GM10248 (cell line): ENCODE data around the gene BAZ1B.
"Not testable (repeated sequence)": the region's sequence is repeated elsewhere in the genome, so short reads cannot be mapped to it uniquely, and the experiment has no call there.

Experiments
- CTCF ChIA-PET: fragments of 300-600 bp; sonication (Branson Sonifier 250); formaldehyde crosslinking; extraction: SDS; loops from one replicate; lab custom pipeline; 2021; ENCODE audit warnings: antibody characterized with exemption; lab: Yijun Ruan, JAX
- POLR2A ChIA-PET: fragments of 350-650 bp; sonication (Branson Sonifier 250); formaldehyde crosslinking; extraction: SDS; loops from one replicate; lab custom pipeline; 2020; ENCODE audit warnings: antibody characterized with exemption; lab: Yijun Ruan, JAX
- DNase-seq: peaks from one replicate; pipeline ENCODE4 v3.0.0; 2012; ENCODE audit errors: extremely low spot score
- TF ChIP-seq, protein P1 (sequence below): IDR thresholded peaks from 2 replicates; pipeline ENCODE4 v1.5.1; 2012; ENCODE audit warnings: mild to moderate bottlenecking, low read depth; ENCODE audit errors: extremely low read depth, missing control alignments, control extremely low read depth

The BAZ1B gene

DNA sequence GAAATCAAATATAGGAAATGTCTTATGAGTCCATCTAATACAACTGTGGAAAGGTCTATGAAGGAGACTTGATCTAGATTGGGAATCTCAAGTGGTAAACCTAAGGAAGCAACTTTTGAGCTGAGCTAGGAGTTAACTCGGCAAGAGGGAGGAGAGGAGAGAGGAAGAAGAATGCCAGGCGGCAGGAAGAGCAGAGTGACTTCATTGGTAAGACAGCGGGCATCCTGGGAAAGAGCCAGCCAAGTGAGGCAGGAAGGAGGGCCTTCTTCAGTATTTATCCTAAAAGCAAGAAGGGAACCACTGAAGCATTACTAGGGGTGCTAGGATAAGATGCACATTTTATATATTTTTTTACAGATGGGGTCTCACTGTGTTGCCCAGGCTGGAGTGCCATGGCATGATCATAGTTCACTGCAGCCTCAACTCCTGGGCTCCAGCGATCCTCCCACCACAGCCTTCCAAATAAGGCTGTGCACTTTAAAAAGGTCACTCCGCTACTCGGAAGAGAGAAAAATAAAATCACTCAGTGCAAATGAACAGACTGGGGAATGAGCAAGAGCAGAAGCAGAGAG lies 33.4 kb upstream of the BAZ1B start:
- CTCF ChIA-PET: no interaction called here
- POLR2A ChIA-PET: no interaction called here
- DNase-seq: no peak
- TF ChIP-seq, protein P1, sequence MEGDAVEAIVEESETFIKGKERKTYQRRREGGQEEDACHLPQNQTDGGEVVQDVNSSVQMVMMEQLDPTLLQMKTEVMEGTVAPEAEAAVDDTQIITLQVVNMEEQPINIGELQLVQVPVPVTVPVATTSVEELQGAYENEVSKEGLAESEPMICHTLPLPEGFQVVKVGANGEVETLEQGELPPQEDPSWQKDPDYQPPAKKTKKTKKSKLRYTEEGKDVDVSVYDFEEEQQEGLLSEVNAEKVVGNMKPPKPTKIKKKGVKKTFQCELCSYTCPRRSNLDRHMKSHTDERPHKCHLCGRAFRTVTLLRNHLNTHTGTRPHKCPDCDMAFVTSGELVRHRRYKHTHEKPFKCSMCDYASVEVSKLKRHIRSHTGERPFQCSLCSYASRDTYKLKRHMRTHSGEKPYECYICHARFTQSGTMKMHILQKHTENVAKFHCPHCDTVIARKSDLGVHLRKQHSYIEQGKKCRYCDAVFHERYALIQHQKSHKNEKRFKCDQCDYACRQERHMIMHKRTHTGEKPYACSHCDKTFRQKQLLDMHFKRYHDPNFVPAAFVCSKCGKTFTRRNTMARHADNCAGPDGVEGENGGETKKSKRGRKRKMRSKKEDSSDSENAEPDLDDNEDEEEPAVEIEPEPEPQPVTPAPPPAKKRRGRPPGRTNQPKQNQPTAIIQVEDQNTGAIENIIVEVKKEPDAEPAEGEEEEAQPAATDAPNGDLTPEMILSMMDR: no peak

DNA sequence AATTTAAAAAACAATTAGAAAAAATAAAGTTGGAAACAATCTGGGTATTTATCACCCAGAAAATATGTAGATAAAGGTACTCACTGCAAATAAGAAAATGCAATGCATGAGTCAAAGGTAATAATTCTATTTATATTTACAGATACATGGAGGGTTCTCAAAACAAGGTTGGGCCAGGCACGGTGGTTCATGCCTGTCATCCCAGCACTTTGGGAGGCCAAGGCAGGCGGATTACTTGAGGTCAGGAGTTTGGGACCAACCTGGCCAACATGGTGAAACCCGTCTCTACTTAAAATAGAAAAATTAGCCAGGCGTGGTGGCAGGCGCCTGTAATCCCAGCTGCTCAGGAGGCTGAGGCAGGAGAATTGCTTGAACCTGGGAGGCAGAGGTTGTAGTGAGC lies 28.0 kb upstream of the BAZ1B start:
- POLR2A ChIA-PET, DNase-seq: not testable (repeated sequence)
- CTCF ChIA-PET: interaction anchor here (2.4 kb wide), 1 partner anchor 10 kb away, joined by 8 read pairs; no protein-coding TSS in a partner anchor

DNA sequence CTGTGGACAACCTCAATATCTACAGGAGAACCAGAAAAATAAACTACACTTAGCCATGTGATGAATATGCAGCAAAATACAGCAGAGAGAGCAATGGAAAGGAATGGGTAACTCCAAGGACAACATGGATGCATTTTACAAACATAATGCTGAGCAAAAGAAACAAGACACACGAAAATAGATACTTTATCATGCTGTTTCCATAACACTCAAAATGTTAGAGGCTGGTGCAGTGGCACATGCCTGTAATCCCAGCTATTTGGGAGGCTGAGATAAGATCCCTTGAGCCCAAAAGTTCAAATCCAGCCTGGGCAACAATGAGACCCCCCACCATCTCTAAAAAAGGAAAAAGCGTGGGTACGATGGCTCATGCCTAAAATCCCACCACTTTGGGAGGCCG lies 27.1 kb upstream of the BAZ1B start:
- TF ChIP-seq, protein P1: no peak
- ChIA-PET POLR2A (no interaction called here), CTCF (interaction anchor here (2.4 kb wide), 1 partner anchor 9 kb away, joined by 8 read pairs; no protein-coding TSS in a partner anchor)
- DNase-seq: no peak

DNA sequence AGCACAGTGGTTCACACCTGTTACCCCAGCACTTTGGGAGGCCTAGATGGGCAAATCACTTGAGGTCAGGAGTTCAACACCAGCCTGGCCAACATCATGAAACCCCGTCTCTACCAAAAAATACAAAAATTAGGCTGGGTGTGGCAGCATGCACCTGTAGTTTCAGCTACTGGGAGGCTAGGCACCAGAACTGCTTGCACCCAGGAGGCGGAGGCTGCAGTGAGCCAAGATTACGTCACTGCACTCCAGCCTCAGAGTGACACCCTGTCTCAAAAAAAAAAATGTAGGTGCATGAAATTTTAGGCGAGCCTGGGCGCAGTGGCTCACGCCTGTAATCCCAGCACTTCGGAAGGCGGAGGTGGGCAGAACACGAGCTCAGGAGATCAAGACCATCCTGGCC lies 25.7 kb upstream of the BAZ1B start:
- POLR2A ChIA-PET: no interaction called here
- CTCF ChIA-PET: interaction anchor here (0.7 to 2.4 kb wide), 5 partner anchors 8 to 92 kb away, joined by 3 to 8 read pairs (median 4); partner anchors contain the start of genes BAZ1B and BCL7B
- DNase-seq: no peak
- TF ChIP-seq, protein P1: no peak

DNA sequence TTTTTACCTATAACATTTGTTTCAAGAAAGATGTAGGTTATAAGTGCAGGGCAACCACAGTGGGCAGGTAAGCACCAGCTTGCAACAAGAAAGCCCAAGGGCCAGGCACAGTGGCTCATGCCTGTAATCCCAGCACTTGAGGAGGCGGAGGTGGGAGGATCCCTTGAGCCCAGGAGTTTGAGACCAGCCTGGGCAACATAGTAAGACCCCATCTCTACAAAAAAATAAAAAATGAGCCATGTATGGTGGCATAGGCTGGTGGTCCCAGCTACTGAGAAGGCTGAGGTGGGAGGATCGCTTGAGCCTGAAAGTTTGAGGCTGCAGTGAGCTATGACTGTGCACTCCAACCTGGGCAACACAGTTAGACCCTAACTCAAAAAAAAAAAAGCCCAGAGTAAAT lies 22.6 kb upstream of the BAZ1B start:
- no peak for DNase-seq
- CTCF ChIA-PET: no interaction called here
- POLR2A ChIA-PET: interaction anchor here (0.6 kb wide), 1 partner anchor 104 kb away, joined by 10 read pairs; no protein-coding TSS in a partner anchor
- TF ChIP-seq, protein P1: no peak

DNA sequence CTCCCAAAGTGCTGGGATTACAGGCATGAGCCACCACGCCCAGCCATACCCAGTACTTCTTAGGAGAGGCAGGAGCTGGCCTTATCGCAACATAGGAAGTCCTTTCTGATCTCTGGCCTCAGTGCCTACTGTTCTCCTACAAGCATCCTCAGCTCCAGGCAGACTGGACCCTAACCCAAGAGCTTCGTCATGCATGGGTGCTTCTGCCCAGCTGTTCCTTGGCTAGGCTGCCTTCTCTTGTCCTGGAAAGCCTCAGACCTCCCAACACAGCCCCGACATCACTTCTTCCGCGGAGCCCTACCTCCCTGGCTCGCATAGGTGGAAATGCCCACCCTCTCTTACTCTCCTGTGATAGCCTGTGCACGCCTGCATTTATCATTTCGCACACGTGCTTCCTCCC lies 19.6 kb upstream of the BAZ1B start:
- CTCF ChIA-PET: no interaction called here
- no peak for DNase-seq
- TF ChIP-seq, protein P1: no peak
- POLR2A ChIA-PET: interaction anchor here (1.0 kb wide), 1 partner anchor 35 kb away, joined by 3 read pairs; no protein-coding TSS in a partner anchor

DNA sequence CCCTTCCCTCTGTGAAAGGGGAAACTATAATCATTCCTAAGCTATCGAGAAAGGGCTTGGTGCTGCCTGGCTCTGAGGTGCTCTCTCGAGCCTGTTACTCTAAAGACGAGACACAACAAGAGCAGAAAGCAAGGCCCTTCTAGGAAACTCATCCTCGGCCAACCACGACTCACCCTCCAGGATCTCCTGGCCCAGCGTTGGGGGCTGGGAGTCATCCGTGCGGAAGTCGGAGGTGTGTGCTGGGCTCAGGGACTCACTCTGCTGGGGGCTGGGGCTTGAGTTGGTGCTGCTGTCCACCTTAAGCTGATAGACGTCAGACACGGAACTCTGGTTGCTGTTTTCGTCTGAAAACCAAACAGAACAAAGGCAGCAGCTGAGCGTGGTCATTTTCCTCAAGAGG lies 17.6 kb upstream of the BAZ1B start:
- ChIA-PET POLR2A (no interaction called here), CTCF (interaction anchor here (1.5 to 2.1 kb wide), 2 partner anchors 9 to 67 kb away, joined by 3 to 8 read pairs; no protein-coding TSS in a partner anchor)
- DNase-seq: no peak
- TF ChIP-seq, protein P1: no peak

DNA sequence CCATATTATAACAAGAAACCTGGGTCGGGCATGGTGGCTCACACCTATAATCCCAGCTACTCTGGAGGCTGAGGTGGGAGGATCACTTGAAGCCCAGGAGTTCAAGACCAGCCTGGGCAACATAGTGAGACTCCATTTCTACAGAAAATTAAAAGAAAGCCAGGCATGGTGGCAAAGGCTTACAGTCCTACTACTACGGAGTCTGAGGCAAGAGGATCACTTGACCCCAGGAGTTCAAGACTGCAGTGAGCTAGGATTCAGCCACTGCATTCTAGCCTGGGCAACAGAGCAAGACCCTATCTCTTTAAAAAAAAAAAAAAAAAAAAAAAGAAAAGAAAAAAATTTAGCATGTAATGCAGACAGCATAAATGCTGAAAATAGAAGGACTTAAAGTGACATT lies 16.4 kb upstream of the BAZ1B start:
- POLR2A ChIA-PET: interaction anchor here (0.6 kb wide), 3 partner anchors 11 to 688 kb away, joined by 5 to 10 read pairs (median 6); no protein-coding TSS in a partner anchor
- DNase-seq: not testable (repeated sequence)
- CTCF ChIA-PET: interaction anchor here (0.8 to 2.1 kb wide), 3 partner anchors 11 to 15 kb away, joined by 3 to 8 read pairs (median 3); no protein-coding TSS in a partner anchor
